ENCODE results near the gene MTRFR.

DNA sequence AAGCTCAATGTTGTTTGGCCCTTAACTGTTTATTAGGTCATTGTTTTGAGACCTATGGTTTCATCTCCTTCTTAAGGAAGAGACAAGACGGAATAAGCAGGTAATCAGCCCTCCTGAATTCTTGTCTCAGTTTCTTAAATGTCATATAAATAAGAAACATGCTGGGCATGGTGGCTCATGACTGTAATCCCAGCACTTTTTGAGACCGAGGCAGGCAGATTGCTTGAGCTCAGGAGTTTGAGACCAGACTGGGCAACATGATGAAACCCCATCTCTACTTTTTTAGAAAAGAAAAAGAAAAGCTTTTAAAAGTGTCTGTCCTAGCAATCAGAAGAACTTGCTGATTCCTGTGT lies 5.1 kb downstream of the MTRFR start:
- TF ChIP-seq, protein P1, sequence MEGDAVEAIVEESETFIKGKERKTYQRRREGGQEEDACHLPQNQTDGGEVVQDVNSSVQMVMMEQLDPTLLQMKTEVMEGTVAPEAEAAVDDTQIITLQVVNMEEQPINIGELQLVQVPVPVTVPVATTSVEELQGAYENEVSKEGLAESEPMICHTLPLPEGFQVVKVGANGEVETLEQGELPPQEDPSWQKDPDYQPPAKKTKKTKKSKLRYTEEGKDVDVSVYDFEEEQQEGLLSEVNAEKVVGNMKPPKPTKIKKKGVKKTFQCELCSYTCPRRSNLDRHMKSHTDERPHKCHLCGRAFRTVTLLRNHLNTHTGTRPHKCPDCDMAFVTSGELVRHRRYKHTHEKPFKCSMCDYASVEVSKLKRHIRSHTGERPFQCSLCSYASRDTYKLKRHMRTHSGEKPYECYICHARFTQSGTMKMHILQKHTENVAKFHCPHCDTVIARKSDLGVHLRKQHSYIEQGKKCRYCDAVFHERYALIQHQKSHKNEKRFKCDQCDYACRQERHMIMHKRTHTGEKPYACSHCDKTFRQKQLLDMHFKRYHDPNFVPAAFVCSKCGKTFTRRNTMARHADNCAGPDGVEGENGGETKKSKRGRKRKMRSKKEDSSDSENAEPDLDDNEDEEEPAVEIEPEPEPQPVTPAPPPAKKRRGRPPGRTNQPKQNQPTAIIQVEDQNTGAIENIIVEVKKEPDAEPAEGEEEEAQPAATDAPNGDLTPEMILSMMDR (IDR thresholded peaks at IDR 0.05; ENCODE audit: low read depth, low read length): no peak
- no peak for TF ChIP-seq EZH2phosphoT487 (IDR thresholded peaks at IDR 0.05; ENCODE audit: low read depth)
